Hepatocyte (in vitro differentiated cells): ENCODE results near the gene RELL1. TPM values are rescaled to one million over a fixed set of nuclear protein-coding genes. Genes with fewer than 3 reads are reported as not detected.

ENCODE experiments used
- DNase-seq: peaks from one replicate; pipeline ENCODE4 v3.0.0-alpha.2; 2016; ENCODE audit warnings: low spot score
- H2AFZ ChIP-seq: fragments of 200-600 bp; sonication (generic); 2 replicates; pipeline ENCODE4 v1.6.0; 2016; ENCODE audit warnings: antibody characterized with exemption, mild to moderate bottlenecking
- H3K27ac ChIP-seq: fragments of 200-600 bp; sonication (generic); 2 replicates; pipeline ENCODE4 v1.5.1; 2016; ENCODE audit warnings: mild to moderate bottlenecking
- H3K27me3 ChIP-seq: fragments of 200-600 bp; sonication (generic); 2 replicates; pipeline ENCODE4 v1.6.1; 2016
- H3K36me3 ChIP-seq: fragments of 200-600 bp; sonication (generic); replicated peaks from 2 replicates; pipeline ENCODE4 v1.5.1; 2016; ENCODE audit warnings: low read depth; ENCODE audit not compliant: insufficient read depth
- H3K4me1 ChIP-seq: fragments of 200-600 bp; sonication (generic); 2 replicates; pipeline ENCODE4 v1.5.1; 2016; ENCODE audit warnings: mild to moderate bottlenecking, moderate library complexity; ENCODE audit not compliant: insufficient read depth
- H3K4me2 ChIP-seq: fragments of 200-600 bp; sonication (generic); 2 replicates; pipeline ENCODE4 v1.6.0; 2016
- H3K4me3 ChIP-seq: fragments of 200-600 bp; sonication (generic); 2 replicates; pipeline ENCODE4 v1.5.1; 2016; ENCODE audit warnings: mild to moderate bottlenecking
- H3K79me2 ChIP-seq: fragments of 200-600 bp; sonication (generic); 2 replicates; pipeline ENCODE4 v1.6.0; 2017; ENCODE audit warnings: mild to moderate bottlenecking
- H3K9me2 ChIP-seq: fragments of 200-600 bp; sonication (generic); replicated peaks from 2 replicates; pipeline ENCODE4 v1.6.0; 2017; ENCODE audit warnings: mild to moderate bottlenecking; ENCODE audit not compliant: insufficient read depth
- H3K9me3 ChIP-seq: fragments of 200-600 bp; sonication (generic); 2 replicates; pipeline ENCODE4 v1.5.1; 2016; ENCODE audit warnings: low read depth, mild to moderate bottlenecking
- H4K20me1 ChIP-seq: fragments of 200-600 bp; sonication (generic); 2 replicates; pipeline ENCODE4 v1.6.0; 2016; ENCODE audit warnings: mild to moderate bottlenecking; ENCODE audit not compliant: insufficient read depth, poor library complexity, severe bottlenecking
- CTCF ChIP-seq: fragments of 200-600 bp; sonication (generic); IDR thresholded peaks from 2 replicates; pipeline ENCODE4 v1.5.1; 2016; ENCODE audit warnings: antibody characterized with exemption, mild to moderate bottlenecking; ENCODE audit not compliant: poor library complexity
- EZH2 ChIP-seq: fragments of 200-600 bp; sonication (generic); IDR thresholded peaks from 2 replicates; pipeline ENCODE4 v1.6.1; 2016; ENCODE audit warnings: antibody characterized with exemption, mild to moderate bottlenecking, borderline replicate concordance
- EZH2phosphoT487 ChIP-seq: fragments of 200-600 bp; sonication (generic); IDR thresholded peaks from one replicate; pipeline ENCODE4 v1.6.1; 2018; ENCODE audit warnings: antibody characterized with exemption, mild to moderate bottlenecking, low read depth, moderate library complexity; ENCODE audit not compliant: unreplicated experiment, severe bottlenecking
- WGBS: methylation state at CpG from one replicate; pipeline ENCODE4 v1.1.6; 2016; ENCODE audit warnings: low lambda C conversion rate; ENCODE audit errors: missing lambda C conversion rate; 5-methylcytosine and 5-hydroxymethylcytosine counted together
- polyA plus RNA-seq: library from polyadenylated mRNA; unstranded; fragments of >200 nt; fragmentation: Nextera tagmentation; extraction: Ambion mirVana; gene quantifications from 2 replicates; pipeline ENCODE4 v1.2.1, GENCODE V29; 2016
- total RNA-seq: library from RNA; depleted of rRNA; stranded (reverse); fragments of >200 nt; gene quantifications from 2 replicates; pipeline ENCODE4 v1.2.3, GENCODE V29; 2014

Gene RELL1
- total and polyA plus RNA-seq, 2 experiments from 2014 or later, result 5.5 to 39.8 TPM

- no peaks in the 10 kb centered on the region for H3K27me3 ChIP-seq
- H3K79me2 ChIP-seq, result peaks cover 90% of the 10 kb centered on the region
- no peak overlapping the region for H3K4me3 ChIP-seq
- H3K36me3 ChIP-seq, result no peaks in the 10 kb centered on the region
- H3K4me2 ChIP-seq, result peak overlapping the region; percentile 32
- TF ChIP-seq CTCF (no peak), EZH2phosphoT487 (no peak), EZH2 (no peak)
- no peaks in the 10 kb centered on the region for H3K9me3 ChIP-seq
- H3K4me1 ChIP-seq, result peaks cover 41% of the 10 kb centered on the region
- H2AFZ ChIP-seq, result no peak overlapping the region
- peak overlapping the region; percentile 32 for H3K27ac ChIP-seq
- no peaks in the 10 kb centered on the region for H3K9me2 ChIP-seq
- peaks cover 3% of the 10 kb centered on the region for H4K20me1 ChIP-seq
- no peak for DNase-seq
- WGBS, result 73% methylated on average over 1 of the region's 1 CpG
These were observed 10.4 kb downstream of the RELL1 start for GRCh38 chr4:37675587-37676290.

- H3K27me3 ChIP-seq, result no peaks in the 10 kb centered on the region
- no peak for TF ChIP-seq EZH2phosphoT487
- no peak for TF ChIP-seq EZH2
- TF ChIP-seq CTCF, result no peak
- H3K4me2 ChIP-seq, result peak overlapping the region; percentile 53
- no peaks in the 10 kb centered on the region for H3K9me3 ChIP-seq
- H3K4me1 ChIP-seq, result peaks cover 41% of the 10 kb centered on the region
- WGBS, result 53% methylated on average over 5 of the region's 5 CpGs
- no peak for DNase-seq
- peaks cover 3% of the 10 kb centered on the region for H4K20me1 ChIP-seq
- no peak overlapping the region for H3K4me3 ChIP-seq
- H3K79me2 ChIP-seq, result peaks cover 82% of the 10 kb centered on the region
- no peak overlapping the region for H2AFZ ChIP-seq
- H3K36me3 ChIP-seq, result no peaks in the 10 kb centered on the region
- H3K9me2 ChIP-seq, result no peaks in the 10 kb centered on the region
- peak overlapping the region; percentile 58 for H3K27ac ChIP-seq
These were observed 11.7 kb downstream of the RELL1 start for GRCh38 chr4:37674439-37674838.

- H3K4me3 ChIP-seq, result no peak overlapping the region
- peaks cover 82% of the 10 kb centered on the region for H3K79me2 ChIP-seq
- peak overlapping the region; percentile 58 for H3K27ac ChIP-seq
- TF ChIP-seq EZH2 (no peak), CTCF (no peak), EZH2phosphoT487 (no peak)
- no peaks in the 10 kb centered on the region for H3K9me2 ChIP-seq
- no peaks in the 10 kb centered on the region for H3K36me3 ChIP-seq
- peaks cover 36% of the 10 kb centered on the region for H3K4me1 ChIP-seq
- no peak for DNase-seq
- H3K4me2 ChIP-seq, result peak overlapping the region; percentile 17
- H3K9me3 ChIP-seq, result no peaks in the 10 kb centered on the region
- H3K27me3 ChIP-seq, result no peaks in the 10 kb centered on the region
- peaks cover 3% of the 10 kb centered on the region for H4K20me1 ChIP-seq
- no peak overlapping the region for H2AFZ ChIP-seq
- WGBS, result 64% methylated on average over 4 of the region's 4 CpGs
These were observed 12.5 kb downstream of the RELL1 start for GRCh38 chr4:37673538-37674192.
